CD4-positive, alpha-beta T cell treated with Interleukin-17A for 4 hours (primary cell): ENCODE measurements around the gene GLIPR2.
"Not testable (repeated sequence)": the region's sequence is repeated elsewhere in the genome, so short reads cannot be mapped to it uniquely, and the experiment has no call there.

Experiments used
- DNase-seq: peaks from one replicate; pipeline ENCODE4 v3.0.0-alpha.2; 2020; ENCODE audit warnings: mixed read lengths

GLIPR2 gene

GRCh38 chr9:36145970-36146369 is 9.4 kb downstream of the GLIPR2 start:
- DNase-seq, result no peak

GRCh38 chr9:36146651-36147050 is 10.1 kb downstream of the GLIPR2 start:
- DNase-seq, result no peak

- DNase-seq, result no peak
These were observed 11.1 kb downstream of the GLIPR2 start for GRCh38 chr9:36147441-36148175.

- DNase-seq, result peak; percentile 83
These were observed 11.9 kb downstream of the GLIPR2 start for GRCh38 chr9:36148311-36149051.

- no peak for DNase-seq
These were observed 12.7 kb downstream of the GLIPR2 start for GRCh38 chr9:36149197-36149596.

GRCh38 chr9:36150574-36151315 is 14.2 kb downstream of the GLIPR2 start:
- DNase-seq, result no peak

- DNase-seq, result peak; percentile 89
These were observed 15.0 kb downstream of the GLIPR2 start for GRCh38 chr9:36151316-36152210.

GRCh38 chr9:36152741-36153438 is 16.4 kb downstream of the GLIPR2 start:
- no peak for DNase-seq

GRCh38 chr9:36153746-36154145 is 17.2 kb downstream of the GLIPR2 start:
- DNase-seq, result no peak

GRCh38 chr9:36154331-36154952 is 17.9 kb downstream of the GLIPR2 start:
- no peak for DNase-seq

- DNase-seq, result no peak
These were observed 19.6 kb downstream of the GLIPR2 start for GRCh38 chr9:36156116-36156515.

GRCh38 chr9:36158122-36158521 is 21.6 kb downstream of the GLIPR2 start:
- DNase-seq, result no peak

- DNase-seq, result no peak
These were observed 22.4 kb downstream of the GLIPR2 start for GRCh38 chr9:36158917-36159316.

- DNase-seq, result not testable (repeated sequence)
These were observed 23.0 kb downstream of the GLIPR2 start for GRCh38 chr9:36159509-36159908.

- DNase-seq, result not testable (repeated sequence)
These were observed 23.6 kb downstream of the GLIPR2 start for GRCh38 chr9:36160126-36160525.

GRCh38 chr9:36161187-36161586 is 24.7 kb downstream of the GLIPR2 start:
- no peak for DNase-seq

- DNase-seq, result no peak
These were observed 25.7 kb downstream of the GLIPR2 start for GRCh38 chr9:36162211-36162738.

- DNase-seq, result no peak
These were observed 26.7 kb downstream of the GLIPR2 start for GRCh38 chr9:36163049-36163785.

- no peak for DNase-seq
These were observed 27.2 kb downstream of the GLIPR2 start for GRCh38 chr9:36163786-36164170.

- no peak for DNase-seq
These were observed 27.8 kb downstream of the GLIPR2 start for GRCh38 chr9:36164372-36164771.
